Right atrium auricular region (tissue), 2 donors: ENCODE results near the gene LRRC4B. TPM values are rescaled to one million over a fixed set of nuclear protein-coding genes. Genes with fewer than 3 reads are reported as not detected.

Experiments used
- DNase-seq: peaks from one replicate; pipeline ENCODE4 v3.0.0-alpha.2; 2019; ENCODE audit warnings: low spot score
- H3K27ac ChIP-seq, 2 donors: fragments of 200-600 bp; sonication (generic); 1 replicate in 1 of 2; 2 replicates in 1 of 2; pipeline ENCODE4 v1.5.1; 2016 to 2019
- H3K27me3 ChIP-seq, 2 donors: fragments of 200-600 bp; sonication (generic); one replicate each; pipeline versions ENCODE4 v1.5.1 to v1.6.0; 2017 to 2019
- H3K36me3 ChIP-seq: fragments of 200-600 bp; sonication (generic); one replicate; pipeline ENCODE4 v1.5.1; 2016
- H3K4me1 ChIP-seq, 2 donors: fragments of 200-600 bp; sonication (generic); one replicate each; pipeline versions ENCODE4 v1.5.1 to v1.6.0; 2017 to 2019
- H3K4me3 ChIP-seq, 2 donors: fragments of 200-600 bp; sonication (generic); 1 replicate in 1 of 2; 2 replicates in 1 of 2; pipeline ENCODE4 v1.5.1; 2017 to 2019; ENCODE audit warnings: mild to moderate bottlenecking in 1 of 2, moderate library complexity in 1 of 2
- H3K9me3 ChIP-seq, 2 donors: fragments of 200-600 bp; sonication (generic); one replicate each; pipeline ENCODE4 v1.5.1; 2019
- CTCF ChIP-seq, 2 donors: fragments of 200-600 bp; sonication (generic); IDR thresholded peaks; one replicate each; pipeline ENCODE4 v1.5.1; 2019; ENCODE audit warnings: antibody characterized with exemption in 2 of 2
- total RNA-seq, 2 donors: library from RNA; depleted of rRNA; stranded (reverse); fragments of >200 nt; gene quantifications; one replicate each; pipeline ENCODE4 v1.1.0, GENCODE V29; 2016

LRRC4B gene
- total RNA-seq, 2 donors from 2014 or later: 1.6 to 2.0 TPM

- no peak for DNase-seq
- no peaks in the 10 kb centered on the region for H3K36me3 ChIP-seq
- TF ChIP-seq CTCF (IDR thresholded peaks at IDR 0.05): no peak
- H3K9me3 ChIP-seq: no peaks in the 10 kb centered on the region
- no peak overlapping the region for H3K4me3 ChIP-seq
- no peaks in the 10 kb centered on the region for H3K4me1 ChIP-seq
- no peak overlapping the region for H3K27ac ChIP-seq
- H3K27me3 ChIP-seq: no peaks in the 10 kb centered on the region
These were observed 47.3 kb downstream of the LRRC4B start for GRCh38 chr19:50520822-50521465.

- Histone ChIP-seq H3K36me3 (no peaks in the 10 kb centered on the region), H3K27me3 (no peaks in the 10 kb centered on the region), H3K27ac (no peak overlapping the region), H3K9me3 (no peaks in the 10 kb centered on the region), H3K4me3 (no peak overlapping the region), H3K4me1 (no peaks in the 10 kb centered on the region)
- no peak for DNase-seq
- TF ChIP-seq CTCF (IDR thresholded peaks at IDR 0.05): no peak
These were observed 49.1 kb downstream of the LRRC4B start for GRCh38 chr19:50519006-50519575.

- no peaks in the 10 kb centered on the region for H3K9me3 ChIP-seq
- H3K4me1 ChIP-seq: no peaks in the 10 kb centered on the region
- no peak for DNase-seq
- no peak overlapping the region for H3K4me3 ChIP-seq
- no peak for TF ChIP-seq CTCF (IDR thresholded peaks at IDR 0.05)
- no peak overlapping the region for H3K27ac ChIP-seq
- no peaks in the 10 kb centered on the region for H3K36me3 ChIP-seq
- no peaks in the 10 kb centered on the region for H3K27me3 ChIP-seq
These were observed 49.9 kb downstream of the LRRC4B start for GRCh38 chr19:50518091-50519005.

GRCh38 chr19:50517704-50518075 is 50.5 kb downstream of the LRRC4B start:
- H3K9me3 ChIP-seq: no peaks in the 10 kb centered on the region
- no peaks in the 10 kb centered on the region for H3K4me1 ChIP-seq
- no peak for TF ChIP-seq CTCF (IDR thresholded peaks at IDR 0.05)
- H3K27ac ChIP-seq: no peak overlapping the region
- DNase-seq: no peak
- no peak overlapping the region for H3K4me3 ChIP-seq
- no peaks in the 10 kb centered on the region for H3K27me3 ChIP-seq
- H3K36me3 ChIP-seq: no peaks in the 10 kb centered on the region

- no peaks in the 10 kb centered on the region for H3K36me3 ChIP-seq
- no peak for TF ChIP-seq CTCF (IDR thresholded peaks at IDR 0.05)
- H3K27me3 ChIP-seq: no peaks in the 10 kb centered on the region
- no peak for DNase-seq
- H3K4me3 ChIP-seq: no peak overlapping the region
- no peak overlapping the region for H3K27ac ChIP-seq
- no peaks in the 10 kb centered on the region for H3K9me3 ChIP-seq
- H3K4me1 ChIP-seq: no peaks in the 10 kb centered on the region
These were observed 51.1 kb downstream of the LRRC4B start for GRCh38 chr19:50516964-50517703.
